RWPE2 (cell line): Measurements from ENCODE around the gene RHBDL3.

Experiments
- ATAC-seq: fragments of 200-7000 bp; cut with Tn5 transposase; 3 replicates; pipeline ENCODE4 v1.9.1; 2021; ENCODE audit warnings: low read depth
- DNase-seq: peaks from one replicate; pipeline ENCODE4 v3.0.0-alpha.2; 2020; ENCODE audit warnings: low spot score
- H3K27ac ChIP-seq: fragments of 450-650 bp; 2 replicates; pipeline ENCODE4 v1.5.1; 2017; ENCODE audit warnings: mild to moderate bottlenecking; ENCODE audit not compliant: poor library complexity, severe bottlenecking
- H3K27me3 ChIP-seq: fragments of 250-450 bp; sonication (Bioruptor Pico); 2 replicates; pipeline ENCODE4 v1.5.1; 2021; ENCODE audit warnings: mild to moderate bottlenecking, moderate library complexity; ENCODE audit not compliant: insufficient read depth, poor library complexity, severe bottlenecking
- H3K36me3 ChIP-seq: fragments of 250-450 bp; sonication (Bioruptor Pico); 2 replicates; pipeline ENCODE4 v1.5.1; 2020; ENCODE audit warnings: low read depth, mild to moderate bottlenecking, moderate library complexity
- H3K4me1 ChIP-seq: fragments of 250-450 bp; sonication (Bioruptor Pico); 2 replicates; pipeline ENCODE4 v1.5.1; 2021; ENCODE audit warnings: mild to moderate bottlenecking, moderate library complexity; ENCODE audit not compliant: insufficient read depth, poor library complexity, severe bottlenecking
- H3K4me3 ChIP-seq: fragments of 250-450 bp; sonication (Bioruptor Pico); 2 replicates; pipeline ENCODE4 v1.5.1; 2021; ENCODE audit warnings: mild to moderate bottlenecking, moderate library complexity; ENCODE audit not compliant: severe bottlenecking
- H3K9me3 ChIP-seq: fragments of 250-450 bp; sonication (Bioruptor Pico); 2 replicates; pipeline ENCODE4 v1.5.1; 2021; ENCODE audit warnings: mild to moderate bottlenecking, moderate library complexity; ENCODE audit not compliant: severe bottlenecking
- CTCF ChIP-seq: fragments of 450-650 bp; IDR thresholded peaks from one replicate; pipeline ENCODE4 v1.5.1; 2017; ENCODE audit warnings: mild to moderate bottlenecking, moderate library complexity; ENCODE audit not compliant: poor library complexity, severe bottlenecking

Gene RHBDL3

GRCh38 chr17:32269377-32269776 lies 3.7 kb downstream of the RHBDL3 start:
- Histone ChIP-seq H3K36me3 (no peaks in the 10 kb centered on the region), H3K4me3 (no peak overlapping the region), H3K27ac (no peak overlapping the region), H3K27me3 (peaks cover 45% of the 10 kb centered on the region), H3K4me1 (no peaks in the 10 kb centered on the region), H3K9me3 (no peaks in the 10 kb centered on the region)
- no peak for TF ChIP-seq CTCF
- ATAC-seq (no peak), DNase-seq (no peak)

- Histone ChIP-seq H3K4me1 (no peaks in the 10 kb centered on the region), H3K4me3 (no peak overlapping the region), H3K9me3 (no peaks in the 10 kb centered on the region), H3K27ac (no peak overlapping the region), H3K36me3 (no peaks in the 10 kb centered on the region), H3K27me3 (peaks cover 27% of the 10 kb centered on the region)
- TF ChIP-seq CTCF = no peak
- DNase-seq = no peak
- no peak for ATAC-seq
Measured at GRCh38 chr17:32271844-32272243, 6.2 kb downstream of the RHBDL3 start.

GRCh38 chr17:32274101-32274500 lies 8.5 kb downstream of the RHBDL3 start:
- DNase-seq (no peak), ATAC-seq (no peak)
- Histone ChIP-seq H3K4me3 (no peak overlapping the region), H3K36me3 (no peaks in the 10 kb centered on the region), H3K27me3 (peaks cover 5% of the 10 kb centered on the region), H3K9me3 (no peaks in the 10 kb centered on the region), H3K27ac (no peak overlapping the region), H3K4me1 (no peaks in the 10 kb centered on the region)
- no peak for TF ChIP-seq CTCF

- ATAC-seq (no peak), DNase-seq (no peak)
- no peak for TF ChIP-seq CTCF
- Histone ChIP-seq H3K27ac (no peak overlapping the region), H3K27me3 (no peaks in the 10 kb centered on the region), H3K36me3 (no peaks in the 10 kb centered on the region), H3K4me3 (no peak overlapping the region), H3K4me1 (no peaks in the 10 kb centered on the region), H3K9me3 (no peaks in the 10 kb centered on the region)
Measured at GRCh38 chr17:32274643-32275042, 9.0 kb downstream of the RHBDL3 start.

GRCh38 chr17:32275060-32276042 lies 9.7 kb downstream of the RHBDL3 start:
- no peaks in the 10 kb centered on the region for H3K4me1 ChIP-seq
- no peaks in the 10 kb centered on the region for H3K9me3 ChIP-seq
- no peaks in the 10 kb centered on the region for H3K36me3 ChIP-seq
- no peak overlapping the region for H3K4me3 ChIP-seq
- H3K27ac ChIP-seq = no peak overlapping the region
- ATAC-seq (peak; percentile 86), DNase-seq (no peak)
- TF ChIP-seq CTCF = no peak
- H3K27me3 ChIP-seq = no peaks in the 10 kb centered on the region
